GM19455 (cell line): ENCODE data around the gene RING1.

ENCODE experiments used
- ATAC-seq: cut with Tn5 transposase; IDR thresholded peaks from one replicate; pipeline ENCODE4 v1.9.1; 2021; ENCODE audit not compliant: unreplicated experiment

The RING1 gene

GRCh38 chr6:33192105-33192646 is 16.1 kb upstream of the RING1 start, which contains the start of gene COL11A2:
COL11A2 (minus strand) TSS chr6:33192467; CDS start chr6:33192240, 227 bp downstream.
- ATAC-seq: no peak

DNA sequence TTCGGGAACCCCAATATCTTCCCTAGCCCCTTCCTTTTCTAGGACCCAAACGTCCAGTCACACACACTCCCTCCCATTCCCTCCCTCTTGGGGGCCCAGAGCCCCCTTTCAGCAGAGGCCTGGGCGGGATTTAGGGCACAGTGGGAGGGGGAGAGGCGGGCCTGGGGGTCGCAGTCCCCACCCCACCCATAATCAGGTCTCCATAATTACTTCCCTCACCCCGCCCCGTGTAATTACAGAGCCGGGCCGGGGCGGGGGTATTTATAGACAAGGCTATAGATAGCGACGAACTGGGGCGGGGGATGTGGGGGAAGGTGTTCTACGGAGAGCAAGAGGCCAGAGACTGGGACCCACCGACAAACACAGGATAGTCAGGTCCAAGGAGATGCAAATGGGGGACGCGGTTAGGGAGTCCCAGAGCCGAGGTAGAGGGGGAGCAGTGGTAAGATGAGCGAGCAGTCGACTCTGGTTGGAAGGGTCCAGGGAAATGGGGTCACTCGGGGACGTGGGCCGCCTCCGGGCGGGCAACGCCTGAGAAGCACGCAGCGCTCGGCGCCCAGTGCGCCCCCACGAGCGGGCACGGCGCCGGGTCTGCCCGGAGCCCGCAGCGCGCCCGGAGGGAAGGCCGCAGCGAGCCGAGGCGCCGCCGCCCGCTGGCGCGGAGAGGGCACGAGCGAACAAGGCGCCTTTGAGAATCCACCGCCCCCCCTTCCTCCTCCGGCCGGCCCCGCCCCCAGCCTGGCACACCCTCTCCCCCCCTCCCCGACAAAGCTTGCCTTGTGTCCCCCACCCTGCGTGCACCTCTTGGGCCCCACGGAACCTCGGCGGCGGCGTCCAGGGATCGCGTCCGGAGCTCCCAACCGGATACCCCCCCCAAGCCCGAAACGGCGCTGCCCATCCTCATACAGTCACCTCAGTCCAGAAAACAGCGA is 15.4 kb upstream of the RING1 start:
- no peak for ATAC-seq

GRCh38 chr6:33193619-33194018 is 14.7 kb upstream of the RING1 start:
- ATAC-seq: no peak

DNA sequence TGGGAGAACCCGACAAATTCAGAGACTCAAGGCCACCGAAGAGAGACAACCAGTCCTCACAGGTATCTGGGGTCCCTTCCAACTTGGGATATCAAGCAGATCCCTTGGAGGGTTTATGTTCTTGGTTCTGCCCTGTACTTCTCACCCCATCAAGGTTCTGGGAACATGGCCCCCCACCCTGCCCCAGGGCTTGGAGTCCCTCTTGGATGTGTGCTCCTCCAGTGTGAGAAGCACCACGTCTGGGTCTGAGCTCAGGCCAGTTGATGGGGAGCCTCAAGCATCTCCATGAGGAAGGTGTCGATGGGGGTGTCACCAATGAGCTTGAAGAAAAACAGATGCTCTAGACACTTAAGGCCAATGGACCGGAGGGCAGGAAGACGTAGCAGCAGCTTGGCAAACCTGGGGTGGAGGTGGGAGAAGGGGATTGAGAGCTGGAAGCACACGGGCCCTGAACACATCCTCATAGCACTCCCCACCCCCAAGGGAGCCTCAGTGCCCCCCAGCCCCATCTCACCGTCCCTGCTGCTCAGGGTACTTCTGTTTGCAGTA is 13.8 kb upstream of the RING1 start:
- ATAC-seq: no peak

DNA sequence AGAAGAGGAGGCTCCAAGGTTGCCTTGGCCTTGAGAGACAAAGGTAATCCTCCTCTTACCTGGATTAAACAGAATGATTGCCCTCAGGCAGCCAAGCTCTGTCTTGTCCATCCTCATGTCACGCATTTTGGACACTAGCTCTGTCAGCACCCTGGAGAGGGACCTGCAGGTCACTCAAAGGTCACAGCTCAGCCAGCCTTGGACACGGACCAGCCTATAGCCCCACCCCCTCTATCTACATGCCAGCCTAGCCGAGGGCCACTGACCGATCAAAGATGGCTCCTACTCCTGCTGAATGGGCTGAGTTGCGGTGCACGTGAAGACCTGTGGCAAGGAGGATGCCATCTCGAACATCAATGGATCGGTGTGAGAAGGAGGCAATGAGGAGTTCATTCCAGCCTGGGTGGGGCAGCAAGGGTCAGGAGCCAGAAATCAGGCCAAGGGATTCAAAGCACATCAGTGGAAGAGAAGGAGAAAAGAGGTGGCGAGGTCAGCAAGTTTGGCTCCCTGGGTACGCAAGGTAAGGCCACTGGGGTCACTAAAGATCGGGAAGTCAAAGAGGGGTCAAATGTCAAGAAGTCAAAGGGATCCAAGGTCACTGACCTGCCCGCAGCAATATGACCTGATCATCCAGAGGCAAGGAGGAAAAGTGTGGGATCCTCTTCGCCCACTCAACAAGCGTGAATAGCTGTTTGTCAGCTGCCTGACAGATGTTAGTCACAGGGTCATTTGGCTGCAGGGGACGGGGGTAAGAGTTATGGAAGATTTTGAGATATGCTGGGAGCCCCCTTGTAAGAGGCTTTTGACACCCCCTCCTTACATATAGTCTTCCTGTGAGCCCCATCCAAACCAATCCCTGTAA is 12.8 kb upstream of the RING1 start:
- no peak for ATAC-seq

DNA sequence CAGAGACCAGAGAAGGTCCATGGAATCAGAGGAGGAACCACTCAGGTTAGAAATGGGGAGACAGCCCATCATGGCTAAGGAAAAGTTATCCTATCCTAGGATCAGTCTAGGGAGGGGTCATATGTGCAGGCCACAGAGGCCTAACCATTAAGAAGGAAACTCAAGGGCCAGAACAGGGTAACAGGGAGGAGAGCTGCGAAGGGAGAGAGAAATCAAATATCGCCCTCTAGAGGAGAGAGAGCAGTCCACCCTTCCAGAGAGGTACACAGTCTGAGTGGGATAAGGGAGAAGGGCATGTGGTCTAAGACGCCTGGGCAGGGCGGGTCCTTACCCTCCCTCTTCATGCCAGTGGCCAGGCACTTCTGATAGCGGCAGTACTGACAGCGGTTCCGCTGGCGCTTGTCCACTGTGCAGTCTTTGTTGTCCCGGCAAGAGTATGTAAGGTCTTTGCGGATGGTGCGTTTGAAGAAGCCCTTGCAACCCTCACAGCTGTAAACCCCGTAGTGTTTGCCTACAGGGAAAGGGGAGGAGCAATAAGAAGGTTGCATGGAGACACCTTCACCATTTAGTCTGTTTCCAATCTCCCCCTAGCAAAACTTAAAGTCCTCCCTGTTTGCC is 10.8 kb upstream of the RING1 start:
- ATAC-seq: no peak

- ATAC-seq: no peak
These were observed 10.0 kb upstream of the RING1 start for GRCh38 chr6:33198159-33198852.

DNA sequence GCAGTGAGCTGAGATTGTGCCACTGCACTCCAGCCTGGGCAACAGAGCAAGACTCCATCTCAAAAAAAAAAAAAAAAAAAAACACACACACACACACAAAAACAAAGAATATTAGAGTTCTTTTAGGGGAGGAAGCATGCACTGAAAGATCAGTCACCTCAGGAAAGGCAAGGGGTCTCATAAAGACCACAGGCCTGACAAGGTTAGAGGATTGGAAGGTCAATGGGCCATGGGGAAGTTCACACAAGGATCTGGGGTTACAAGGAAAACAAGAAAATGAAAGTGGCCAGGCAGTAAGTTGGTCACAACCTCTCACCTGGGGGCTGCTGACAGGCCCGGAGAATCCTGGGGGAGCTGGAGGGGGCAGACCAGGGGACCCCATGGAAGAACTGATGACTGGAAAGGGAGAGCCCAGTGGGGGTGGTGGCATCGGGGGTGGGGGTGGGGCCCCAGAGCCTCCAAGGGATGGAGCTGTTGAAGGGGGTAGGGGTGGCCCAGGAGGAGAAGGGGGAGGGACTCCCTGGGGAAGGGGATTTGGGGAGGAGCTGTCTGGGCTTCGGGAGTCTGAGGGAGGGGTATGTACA is 9.4 kb upstream of the RING1 start:
- ATAC-seq: no peak

DNA sequence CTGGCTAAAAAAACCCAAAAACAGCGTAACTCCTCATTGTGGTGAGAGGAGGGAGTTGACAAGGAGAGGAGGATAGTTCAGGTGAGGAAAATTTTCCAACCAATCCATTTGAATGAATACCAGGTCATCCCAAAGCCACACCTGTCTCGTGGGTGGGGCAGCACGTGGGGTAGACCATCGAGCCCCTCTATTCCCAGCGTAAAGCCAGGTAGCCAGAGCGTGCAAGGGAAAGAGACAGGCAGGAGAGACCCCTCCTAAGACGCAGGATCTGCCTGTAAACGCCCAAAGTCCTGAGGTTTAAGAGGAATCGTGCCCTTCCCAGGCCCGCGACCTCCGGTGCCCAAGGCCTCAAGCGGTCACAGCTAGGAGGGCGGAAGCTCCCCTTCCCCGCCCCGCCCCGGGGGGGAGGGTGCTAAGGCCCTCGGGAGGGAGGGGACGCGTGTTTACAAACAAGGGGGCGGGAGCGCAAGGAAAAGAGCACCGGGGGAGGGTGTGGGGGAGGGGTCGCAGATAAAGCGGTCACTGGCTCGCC is 8.5 kb upstream of the RING1 start:
- peak; percentile 21 for ATAC-seq

DNA sequence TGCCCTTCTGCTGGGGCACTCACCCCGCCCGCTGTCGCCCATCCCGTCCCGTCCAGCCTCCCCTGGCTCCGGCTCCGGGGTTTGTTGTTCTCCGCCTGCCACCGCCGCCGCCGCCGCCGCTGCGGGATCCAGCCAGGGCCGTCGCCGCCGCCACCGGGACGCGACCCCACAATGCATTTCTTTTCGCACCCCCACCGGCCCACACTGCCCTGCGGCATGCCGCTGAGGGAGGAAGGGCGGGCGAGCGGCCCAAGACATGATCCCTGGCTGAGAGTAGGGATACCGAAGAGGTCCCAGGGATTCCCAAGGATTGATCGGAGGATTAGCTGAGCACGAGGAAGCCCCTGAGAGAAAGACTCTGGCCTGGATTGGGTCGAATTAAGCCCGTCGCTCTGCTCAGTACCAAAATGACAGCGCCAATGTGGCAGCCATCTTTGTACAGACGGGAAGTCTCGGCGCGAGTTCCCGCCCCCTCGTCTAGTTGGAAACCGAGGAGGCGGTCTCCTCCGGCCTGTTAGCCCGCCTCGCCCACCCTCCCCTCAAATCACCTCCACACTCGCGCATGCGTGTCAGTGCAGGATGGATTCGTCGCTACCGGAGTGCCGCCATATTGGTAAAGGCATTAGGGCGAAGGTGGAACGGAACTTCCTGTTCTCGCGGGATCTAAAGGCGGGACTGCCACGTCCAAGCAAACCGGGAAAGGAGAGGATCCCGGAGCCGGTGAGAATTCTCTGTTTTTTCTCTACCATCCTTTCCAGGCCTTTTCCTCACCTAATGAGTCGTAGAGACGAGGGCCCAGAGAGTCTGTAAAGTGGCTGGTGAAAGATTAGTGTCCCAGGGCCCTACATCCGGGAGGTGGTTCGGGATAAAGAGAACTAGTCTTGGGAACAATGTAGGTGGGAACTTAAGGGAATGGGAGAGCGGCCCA is 7.8 kb upstream of the RING1 start, which contains the start of the genes RXRB and SLC39A7:
TSS of gene RXRB (minus strand) at position 447 of the 928 bp plus-strand sequence. CDS start at position 258, 189 bp downstream.
TSS of gene SLC39A7 (plus strand) at position 649 of the 928 bp plus-strand sequence. CDS start 379 bp downstream, outside the sequence.
- peak; percentile 48 for ATAC-seq

DNA sequence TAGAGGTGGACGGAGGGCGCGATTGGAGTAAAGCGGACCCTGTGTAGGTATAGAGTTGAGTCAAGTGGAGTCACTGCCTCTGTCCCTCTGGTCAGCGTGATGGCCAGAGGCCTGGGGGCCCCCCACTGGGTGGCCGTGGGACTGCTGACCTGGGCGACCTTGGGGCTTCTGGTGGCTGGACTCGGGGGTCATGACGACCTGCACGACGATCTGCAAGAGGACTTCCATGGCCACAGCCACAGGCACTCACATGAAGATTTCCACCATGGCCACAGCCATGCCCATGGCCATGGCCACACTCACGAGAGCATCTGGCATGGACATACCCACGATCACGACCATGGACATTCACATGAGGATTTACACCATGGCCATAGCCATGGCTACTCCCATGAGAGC is 7.2 kb upstream of the RING1 start:
- no peak for ATAC-seq

GRCh38 chr6:33201935-33202334 is 6.4 kb upstream of the RING1 start:
- ATAC-seq: no peak

DNA sequence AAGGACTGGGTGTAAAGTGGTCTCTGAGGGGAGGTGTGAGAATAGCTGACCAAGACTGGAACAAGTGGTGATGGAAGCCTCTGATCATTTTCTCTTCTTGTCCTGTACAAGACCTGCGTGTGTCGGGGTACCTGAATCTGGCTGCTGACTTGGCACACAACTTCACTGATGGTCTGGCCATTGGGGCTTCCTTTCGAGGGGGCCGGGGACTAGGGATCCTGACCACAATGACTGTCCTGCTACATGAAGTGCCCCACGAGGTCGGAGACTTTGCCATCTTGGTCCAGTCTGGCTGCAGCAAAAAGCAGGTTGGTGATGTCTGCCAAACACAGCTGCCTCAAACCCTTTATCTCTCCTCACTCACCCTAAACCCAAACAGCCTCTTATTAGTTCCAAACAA is 5.5 kb upstream of the RING1 start:
- no peak for ATAC-seq

- no peak for ATAC-seq
These were observed 4.7 kb upstream of the RING1 start for GRCh38 chr6:33203443-33204164.

DNA sequence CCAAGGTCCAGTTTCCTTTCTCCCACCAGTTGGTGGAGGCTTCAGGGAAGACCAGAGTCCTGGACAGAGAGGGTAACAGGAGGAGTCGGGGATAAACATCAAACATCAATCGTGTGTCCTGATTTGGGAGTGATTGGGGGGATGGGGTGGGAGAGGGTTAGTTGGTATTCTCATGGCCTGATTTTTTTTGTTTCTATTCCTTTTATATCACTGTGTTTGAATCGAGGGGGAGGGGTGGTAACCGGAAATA is 4.2 kb upstream of the RING1 start:
- ATAC-seq: no peak

GRCh38 chr6:33204415-33205190 is 3.7 kb upstream of the RING1 start, which contains the start of gene HSD17B8:
HSD17B8 (plus strand) TSS chr6:33204655; CDS start chr6:33204669, 14 bp downstream.
- ATAC-seq: peak; percentile 46
